Spleen (tissue), 11 donors: ENCODE results near the gene GRB10. TPM values are rescaled to one million over a fixed set of nuclear protein-coding genes. Genes with fewer than 3 reads are reported as not detected.

Experiments
- DNase-seq: peaks from one replicate; pipeline ENCODE4 v3.0.0-alpha.2; 2020
- H3K27ac ChIP-seq, 8 donors: fragments of 200-600 bp; sonication (generic) in 7 of 8; 1 replicate in 4 of 8; 2 replicates in 4 of 8; pipeline versions ENCODE4 v1.5.0 to v1.8.0; 2016 to 2021; ENCODE audit warnings: inconsistent platforms in 4 of 8, mild to moderate bottlenecking in 4 of 8, moderate library complexity in 1 of 8
- H3K27me3 ChIP-seq, 7 donors: fragments of 200-600 bp; sonication (generic) in 6 of 7; replicated peaks in 1 of 7; 1 replicate in 4 of 7; 2 replicates in 3 of 7; pipeline versions ENCODE4 v1.5.0 to v1.8.0; 2016 to 2021; ENCODE audit warnings: inconsistent platforms in 3 of 7, mild to moderate bottlenecking in 1 of 7
- H3K36me3 ChIP-seq, 6 donors: fragments of 200-600 bp; sonication (generic) in 5 of 6; 1 replicate in 4 of 6; 2 replicates in 2 of 6; pipeline versions ENCODE4 v1.5.0 to v1.8.0; 2016 to 2021; ENCODE audit warnings: inconsistent platforms in 2 of 6
- H3K4me1 ChIP-seq, 6 donors: fragments of 200-600 bp; sonication (generic) in 5 of 6; 1 replicate in 3 of 6; 2 replicates in 3 of 6; pipeline versions ENCODE4 v1.5.0 to v1.8.0; 2016 to 2021; ENCODE audit warnings: inconsistent platforms in 3 of 6
- H3K4me3 ChIP-seq, 8 donors: fragments of 200-600 bp; sonication (generic) in 7 of 8; 1 replicate in 4 of 8; 2 replicates in 4 of 8; pipeline versions ENCODE4 v1.5.0 to v1.8.0; 2016 to 2021; ENCODE audit warnings: inconsistent platforms in 4 of 8, mild to moderate bottlenecking in 4 of 8, moderate library complexity in 2 of 8
- H3K9me3 ChIP-seq, 8 donors: fragments of 200-600 bp; sonication (generic) in 7 of 8; 1 replicate in 4 of 8; 2 replicates in 4 of 8; pipeline versions ENCODE4 v1.5.0 to v1.8.0; 2016 to 2021; ENCODE audit warnings: inconsistent platforms in 4 of 8
- CTCF ChIP-seq, 11 experiments: fragments of 200-600 bp in 7 of 11; fragments of 450-650 bp in 4 of 11; sonication (generic) in 4 of 11; IDR thresholded peaks in 8 of 11; conservative IDR thresholded peaks in 3 of 11; 1 replicate in 7 of 11; 2 replicates in 4 of 11; pipeline versions ENCODE4 v1.4.0 to v1.8.0; 2016 to 2021; ENCODE audit warnings: antibody characterized with exemption in 11 of 11, inconsistent platforms in 4 of 11, mild to moderate bottlenecking in 1 of 11
- POLR2A ChIP-seq, 3 donors: fragments of 450-650 bp; IDR thresholded peaks; one replicate each; pipeline ENCODE4 v1.5.1; 2017; ENCODE audit warnings: antibody characterized with exemption in 3 of 3, mild to moderate bottlenecking in 1 of 3
- POLR2AphosphoS5 ChIP-seq, 3 donors: sonication (generic); formaldehyde crosslinking; IDR thresholded peaks; one replicate each; pipeline ENCODE4 v1.5.1; 2017; ENCODE audit warnings: antibody characterized with exemption in 3 of 3
- WGBS, 5 donors: extraction: QIAGEN DNeasy Blood & Tissue Kit in 3 of 5; methylation state at CpG; one replicate each; pipeline versions ENCODE4 v1.1.5 to v1.1.7; 2013 to 2018; 5-methylcytosine and 5-hydroxymethylcytosine counted together
- intact Hi-C: fragments of 100-400 bp; cut with DNase I; formaldehyde crosslinking; loops from one replicate; pipeline ENCODE4 v1.15.0; 2023; ENCODE audit warnings: low total_unique reads
- polyA plus RNA-seq, 3 donors: library from polyadenylated mRNA; stranded (reverse); fragments of 200-250 nt; gene quantifications; one replicate each; pipeline ENCODE4 v1.2.1, GENCODE V29; 2013
- total RNA-seq, 7 donors: library from RNA; depleted of rRNA in 3 of 7; stranded (reverse); fragments of >200 nt in 3 of 7; fragmentation: NEBNext Ultra II Directional in 4 of 7; extraction: Animal tissue kit (Norgen Biotek cat#: 25700) in 4 of 7; gene quantifications; one replicate each; pipeline versions ENCODE4 v1.1.0 to v1.2.1, GENCODE V29; 2016 to 2021
- donor health status: healthy with polysubstance abuse.
- donor health status: DM: no; HTN: no; CAD: no; lungs with moderate emphysema.
- donor health status: DM: no; HTN: no; CAD: no.
- donor health status: Bipolar disorder and iron deficiency.
- donor health status: healthy.
- donor health status: DM: no; HTN: no; CAD: no.
- donor health status: DM: yes; HTN: yes; CAD: no.

Gene GRB10
- total and polyA plus RNA-seq, 10 donors, result 11.3 to 159 (median 115) TPM

DNA sequence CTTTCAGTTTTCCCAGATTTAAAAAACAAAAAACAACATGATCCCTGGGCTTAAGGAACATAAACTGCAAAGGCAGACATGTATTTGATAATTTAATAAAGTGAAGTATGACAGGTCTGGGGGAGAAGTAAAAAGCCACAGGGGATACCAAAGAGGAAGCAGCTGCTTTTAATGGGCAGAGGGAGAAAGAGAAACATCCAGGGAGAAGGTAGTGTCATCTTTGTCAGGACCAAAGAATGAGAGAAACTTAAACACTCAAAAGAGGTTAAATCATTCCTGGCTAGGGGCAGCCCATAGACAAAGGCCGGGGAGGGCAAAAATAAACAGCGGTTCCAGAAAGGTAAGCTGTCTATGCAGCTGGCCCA, 94.5 kb downstream of the GRB10 start:
- Histone ChIP-seq H3K4me3 (no peak overlapping the region), H3K36me3 (peaks cover 0 to 39% (median 0%) of the 10 kb centered on the region in 6 donors), H3K4me1 (peaks cover 0 to 30% (median 14%) of the 10 kb centered on the region in 6 donors), H3K27ac (no peak overlapping the region), H3K27me3 (no peaks in the 10 kb centered on the region), H3K9me3 (no peaks in the 10 kb centered on the region)
- TF ChIP-seq CTCF (IDR thresholded peaks at IDR 0.05 in 8 of 11, conservative IDR thresholded peaks at IDR 0.05 in 3 of 11) (no peak), POLR2AphosphoS5 (IDR thresholded peaks at IDR 0.05) (no peak), POLR2A (IDR thresholded peaks at IDR 0.05) (no peak)
- 82 to 91% (median 86%) methylated on average over 2 of the region's 2 CpGs for WGBS, 5 donors
- intact Hi-C loops, result no loop called here
- no peak for DNase-seq

GRCh38 chr7:50687575-50688225, 95.0 kb downstream of the GRB10 start:
- intact Hi-C loops, result no loop called here
- no peak for TF ChIP-seq CTCF (IDR thresholded peaks at IDR 0.05 in 8 of 11, conservative IDR thresholded peaks at IDR 0.05 in 3 of 11)
- TF ChIP-seq POLR2A (IDR thresholded peaks at IDR 0.05), result no peak
- TF ChIP-seq POLR2AphosphoS5 (IDR thresholded peaks at IDR 0.05), result no peak
- H3K36me3 ChIP-seq, result peaks cover 0 to 39% (median 0%) of the 10 kb centered on the region in 6 donors
- H3K27me3 ChIP-seq, result no peaks in the 10 kb centered on the region
- no peak overlapping the region for H3K27ac ChIP-seq
- peaks cover 0 to 25% (median 11%) of the 10 kb centered on the region in 6 donors for H3K4me1 ChIP-seq
- H3K4me3 ChIP-seq, result no peak overlapping the region
- WGBS, 5 donors, result 81 to 90% (median 84%) methylated on average over 7 of the region's 7 CpGs
- H3K9me3 ChIP-seq, result no peaks in the 10 kb centered on the region
- DNase-seq, result no peak

GRCh38 chr7:50687096-50687495, 95.6 kb downstream of the GRB10 start:
- intact Hi-C loops, result no loop called here

GRCh38 chr7:50685135-50686065, 97.3 kb downstream of the GRB10 start:
- intact Hi-C loops, result no loop called here
- 56 to 76% (median 68%) methylated on average over 14 of the region's 14 CpGs for WGBS, 5 donors
- H3K4me1 ChIP-seq, result peaks cover 0 to 39% (median 18%) of the 10 kb centered on the region in 6 donors
- no peak for DNase-seq
- H3K4me3 ChIP-seq, result no peak overlapping the region
- TF ChIP-seq POLR2A (IDR thresholded peaks at IDR 0.05) (no peak), POLR2AphosphoS5 (IDR thresholded peaks at IDR 0.05) (no peak), CTCF (IDR thresholded peaks at IDR 0.05 in 8 of 11, conservative IDR thresholded peaks at IDR 0.05 in 3 of 11) (no peak)
- peaks cover 0 to 32% (median 0%) of the 10 kb centered on the region in 6 donors for H3K36me3 ChIP-seq
- no peaks in the 10 kb centered on the region for H3K27me3 ChIP-seq
- H3K27ac ChIP-seq, result peak overlapping the region in 4 of 8 donors; percentile 24 to 37 (median 32)
- H3K9me3 ChIP-seq, result no peaks in the 10 kb centered on the region

More at GRCh38 chr7:50687096-50687495, 95.6 kb downstream of the GRB10 start:
- no peak for DNase-seq
- Histone ChIP-seq H3K9me3 (no peaks in the 10 kb centered on the region), H3K27me3 (no peaks in the 10 kb centered on the region), H3K27ac (no peak overlapping the region), H3K4me1 (peaks cover 0 to 27% (median 12%) of the 10 kb centered on the region in 6 donors), H3K36me3 (peaks cover 0 to 39% (median 0%) of the 10 kb centered on the region in 6 donors), H3K4me3 (no peak overlapping the region)
- WGBS, 5 donors, result 83 to 95% (median 89%) methylated on average over 6 of the region's 6 CpGs
- peak in 1 of 3 donors; percentile 12 for TF ChIP-seq POLR2AphosphoS5 (IDR thresholded peaks at IDR 0.05)
- TF ChIP-seq POLR2A (IDR thresholded peaks at IDR 0.05), result no peak
